Measurements from ENCODE around the gene IPCEF1. TPM values are rescaled to one million over a fixed set of nuclear protein-coding genes. Genes with fewer than 3 reads are reported as not detected.
"Not testable (repeated sequence)": the region's sequence is repeated elsewhere in the genome, so short reads cannot be mapped to it uniquely, and the experiment has no call there.

The IPCEF1 gene
- total RNA-seq, 6 experiments from 2014 or later: 0.31 TPM; not detected in 5

GRCh38 chr6:154196333-154196885 is 160.2 kb downstream of the IPCEF1 start:
- Mint-ChIP-seq H3K27me3 (ENCODE audit: insufficient read depth) (no peaks in the 10 kb centered on the region; the same call in none of the 2 replicates), H3K27ac (no peak overlapping the region), H3K9me3 (no peaks in the 10 kb centered on the region; the same call in 1 of the 2 replicates), H3K4me3 (no peak overlapping the region), H3K36me3 (ENCODE audit: low read depth) (no peaks in the 10 kb centered on the region), H3K4me1 (ENCODE audit: low read depth) (no peaks in the 10 kb centered on the region)
- DNase-seq: no peak
- no peak for TF ChIP-seq CTCF (IDR thresholded peaks at IDR 0.05)

GRCh38 chr6:154187714-154188113 is 168.9 kb downstream of the IPCEF1 start:
- no peak overlapping the region for H3K27ac Mint-ChIP-seq
- TF ChIP-seq CTCF (IDR thresholded peaks at IDR 0.05): no peak
- H3K9me3 Mint-ChIP-seq: peaks cover 14% of the 10 kb centered on the region
- no peak for DNase-seq
- H3K36me3 Mint-ChIP-seq (ENCODE audit: low read depth): no peaks in the 10 kb centered on the region
- H3K27me3 Mint-ChIP-seq (ENCODE audit: insufficient read depth): no peaks in the 10 kb centered on the region; the same call in 1 of the 2 replicates
- no peak overlapping the region for H3K4me3 Mint-ChIP-seq
- no peaks in the 10 kb centered on the region for H3K4me1 Mint-ChIP-seq (ENCODE audit: low read depth)

GRCh38 chr6:154187203-154187602 is 169.4 kb downstream of the IPCEF1 start:
- H3K27me3 Mint-ChIP-seq (ENCODE audit: insufficient read depth): no peaks in the 10 kb centered on the region
- H3K9me3 Mint-ChIP-seq: peaks cover 14% of the 10 kb centered on the region
- no peak overlapping the region for H3K27ac Mint-ChIP-seq
- no peaks in the 10 kb centered on the region for H3K36me3 Mint-ChIP-seq (ENCODE audit: low read depth)
- no peak overlapping the region for H3K4me3 Mint-ChIP-seq
- TF ChIP-seq CTCF (IDR thresholded peaks at IDR 0.05): no peak
- H3K4me1 Mint-ChIP-seq (ENCODE audit: low read depth): no peaks in the 10 kb centered on the region
- DNase-seq: no peak

GRCh38 chr6:154179434-154179833 is 177.2 kb downstream of the IPCEF1 start:
- H3K27me3 Mint-ChIP-seq (ENCODE audit: insufficient read depth): no peaks in the 10 kb centered on the region
- no peak overlapping the region for H3K4me3 Mint-ChIP-seq
- no peaks in the 10 kb centered on the region for H3K9me3 Mint-ChIP-seq
- no peaks in the 10 kb centered on the region for H3K4me1 Mint-ChIP-seq (ENCODE audit: low read depth)
- no peak overlapping the region for H3K27ac Mint-ChIP-seq
- no peaks in the 10 kb centered on the region for H3K36me3 Mint-ChIP-seq (ENCODE audit: low read depth)
- no peak for TF ChIP-seq CTCF (IDR thresholded peaks at IDR 0.05)
- no peak for DNase-seq

GRCh38 chr6:154172393-154172792 is 184.2 kb downstream of the IPCEF1 start:
- H3K4me1 Mint-ChIP-seq (ENCODE audit: low read depth); H3K27ac Mint-ChIP-seq; H3K9me3 Mint-ChIP-seq; H3K27me3 Mint-ChIP-seq (ENCODE audit: insufficient read depth); H3K4me3 Mint-ChIP-seq; DNase-seq; H3K36me3 Mint-ChIP-seq (ENCODE audit: low read depth): not testable (repeated sequence)

- H3K36me3 Mint-ChIP-seq (ENCODE audit: low read depth): no peaks in the 10 kb centered on the region
- H3K4me3 Mint-ChIP-seq: no peak overlapping the region
- no peaks in the 10 kb centered on the region for H3K9me3 Mint-ChIP-seq
- H3K4me1 Mint-ChIP-seq (ENCODE audit: low read depth): no peaks in the 10 kb centered on the region
- no peak for TF ChIP-seq CTCF (IDR thresholded peaks at IDR 0.05)
- H3K27ac Mint-ChIP-seq: no peak overlapping the region
- H3K27me3 Mint-ChIP-seq (ENCODE audit: insufficient read depth): peaks cover 2% of the 10 kb centered on the region; the same call in 1 of the 2 replicates
- no peak for DNase-seq
These were observed 186.5 kb downstream of the IPCEF1 start for GRCh38 chr6:154170106-154170505.
